ENCODE results near the gene LSM3. TPM values are rescaled to one million over a fixed set of nuclear protein-coding genes. Genes with fewer than 3 reads are reported as not detected.

The LSM3 gene
- total and polyA plus RNA-seq, 9 of the 15 experiments (the other 6 are each of a cell fraction or from before 2014, with no cell fraction given): 33.8 to 203 (median 61.2) TPM

DNA sequence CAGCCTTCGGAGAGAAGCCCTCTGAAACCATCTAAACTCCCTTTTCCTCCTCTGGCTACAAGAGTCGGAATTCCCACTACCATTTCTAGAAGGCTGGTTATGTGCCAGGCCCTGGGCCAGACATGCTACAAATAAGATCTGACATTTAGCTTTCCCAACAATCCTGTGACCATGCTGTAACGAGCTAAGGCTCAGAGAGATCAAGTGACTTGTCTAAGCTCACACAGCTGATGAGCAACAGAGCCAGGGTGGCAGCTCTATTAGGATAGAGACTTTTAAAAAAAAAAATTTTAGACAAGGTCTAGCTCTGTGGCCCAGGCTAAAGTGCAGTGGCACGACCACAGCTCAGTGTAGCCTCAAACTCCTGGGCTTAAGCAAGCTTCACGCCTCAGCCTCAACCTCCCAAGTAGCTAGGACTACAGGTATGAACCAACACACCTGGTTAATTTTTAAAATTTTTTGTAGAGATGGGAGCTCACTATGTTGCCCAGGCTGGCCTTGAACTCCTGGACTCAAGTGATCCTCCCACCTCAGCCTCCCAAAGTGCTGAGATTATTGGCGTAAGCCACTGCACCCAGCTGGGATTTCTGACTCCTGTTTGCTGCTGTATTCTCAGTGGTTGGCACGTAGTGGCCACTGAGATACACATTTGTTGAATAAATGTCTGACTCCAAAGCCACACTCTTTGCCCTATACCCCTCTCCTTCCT lies 34.6 kb downstream of the LSM3 start:
- FAIRE-seq (no peak), DNase-seq (ENCODE audit: extremely low read depth in 1 of 4, low spot score in 3 of 4) (no peak), ATAC-seq (no peak)
- in situ Hi-C loops (cut with MboI) (no loop called here), intact Hi-C loops (cut with micrococcal nuclease) (no loop called here)
- H3K4me2 ChIP-seq (ENCODE audit: insufficient read depth, low read length): no peak overlapping the region
- H3K4me3 ChIP-seq: no peak overlapping the region
- ChIA-PET POLR2A (interaction anchor here (0.5 to 5.4 kb wide), 5 partner anchors 9 to 275 kb away, joined by 3 to 22 read pairs (median 22); no protein-coding TSS in a partner anchor), CTCF (ENCODE audit: low intra/inter-chr PET ratio) (interaction anchor here (0.6 kb wide), 1 partner anchor 17 kb away, joined by 3 read pairs; no protein-coding TSS in a partner anchor)
- no peak overlapping the region for H2AFZ ChIP-seq (ENCODE audit: low read depth, low read length)
- no peak overlapping the region for H3K27ac ChIP-seq (ENCODE audit: extremely low read depth, low read depth, low read length)
- H3K4me1 ChIP-seq (replicated peaks in 1 of 2; ENCODE audit: control insufficient read depth in 2 of 2, insufficient read depth in 2 of 2, low read length in 2 of 2): peaks cover 20 to 41% of the 10 kb centered on the region in 2 experiments
- H3K79me2 ChIP-seq (ENCODE audit: control insufficient read depth, insufficient read depth, low read length): no peaks in the 10 kb centered on the region
- H3K36me3 ChIP-seq (ENCODE audit: control insufficient read depth, insufficient read depth, low read length): no peaks in the 10 kb centered on the region
- WGBS (ENCODE audit: insufficient coverage, low coverage, missing lambda C conversion rate): 80% methylated on average over 7 of the region's 7 CpGs
- H3K9me1 ChIP-seq (ENCODE audit: control insufficient read depth, insufficient read depth, low read length): no peaks in the 10 kb centered on the region
- no peak overlapping the region for H3K9ac ChIP-seq (ENCODE audit: insufficient read depth in 1 of 2, low read depth in 2 of 2, low read length in 2 of 2)
- H3K9me3 ChIP-seq (replicated peaks; ENCODE audit: control insufficient read depth, insufficient read depth, low read depth, low read length): no peaks in the 10 kb centered on the region
- H4K20me1 ChIP-seq (replicated peaks; ENCODE audit: control insufficient read depth, insufficient read depth, low read length): no peaks in the 10 kb centered on the region
- BruUV-seq (replicated peaks): no TSS peak
- H3K27me3 ChIP-seq (ENCODE audit: control insufficient read depth in 2 of 2, insufficient read depth in 2 of 2, low read length in 2 of 2): no peaks in the 10 kb centered on the region
- TF ChIP-seq ZBTB17 (CRISPR knock-in tag; IDR thresholded peaks at IDR 0.05) (no peak), BRF1 (IDR thresholded peaks at IDR 0.05; ENCODE audit: borderline replicate concordance, extremely low read depth, insufficient read length) (no peak), SRSF1 (IDR thresholded peaks at IDR 0.05; ENCODE audit: low read depth, low read length) (no peak), ZKSCAN8 (CRISPR knock-in tag; IDR thresholded peaks at IDR 0.05) (no peak), GTF2F1 (IDR thresholded peaks at IDR 0.05; ENCODE audit: low read depth, low read length) (no peak), ZSCAN29 (IDR thresholded peaks at IDR 0.05) (no peak), TSC22D4 (tag; IDR thresholded peaks at IDR 0.05) (no peak), CHD4 (IDR thresholded peaks at IDR 0.05; ENCODE audit: insufficient read depth, insufficient replicate concordance, low read depth, low read length, poor library complexity, severe bottlenecking) (no peak), CBX1 (IDR thresholded peaks at IDR 0.05; ENCODE audit: low read depth) (no peak), TEAD1 (CRISPR knock-in tag; IDR thresholded peaks at IDR 0.05) (no peak), LARP7 (IDR thresholded peaks at IDR 0.05) (no peak), ZNF766 (CRISPR knock-in tag; conservative IDR thresholded peaks at IDR 0.05) (no peak), ZNF197 (CRISPR knock-in tag; IDR thresholded peaks at IDR 0.05; ENCODE audit: low read depth) (no peak), BRD4 (IDR thresholded peaks at IDR 0.05) (no peak), ZFP36 (IDR thresholded peaks at IDR 0.05; ENCODE audit: low read depth, low read length, partially characterized antibody) (peak; percentile 62), SRSF7 (optimal IDR thresholded peaks at IDR 0.05; ENCODE audit: low read depth, low read length) (no peak), ZNF586 (CRISPR knock-in tag; conservative IDR thresholded peaks at IDR 0.05) (no peak), KLF10 (CRISPR knock-in tag; IDR thresholded peaks at IDR 0.05) (no peak), PTBP1 (IDR thresholded peaks at IDR 0.05; ENCODE audit: low read depth, low read length) (0 out of 2 replicates have a peak, but pooled peaks have one; percentile 30), ETS2 (tag; IDR thresholded peaks at IDR 0.05; ENCODE audit: borderline replicate concordance, poor library complexity, severe bottlenecking) (no peak), BCOR (IDR thresholded peaks at IDR 0.05) (0 out of 2 replicates have a peak, but pooled peaks have one; percentile 19), COPS2 (conservative IDR thresholded peaks at IDR 0.05) (no peak)
- TF ChIP-seq, protein P1, sequence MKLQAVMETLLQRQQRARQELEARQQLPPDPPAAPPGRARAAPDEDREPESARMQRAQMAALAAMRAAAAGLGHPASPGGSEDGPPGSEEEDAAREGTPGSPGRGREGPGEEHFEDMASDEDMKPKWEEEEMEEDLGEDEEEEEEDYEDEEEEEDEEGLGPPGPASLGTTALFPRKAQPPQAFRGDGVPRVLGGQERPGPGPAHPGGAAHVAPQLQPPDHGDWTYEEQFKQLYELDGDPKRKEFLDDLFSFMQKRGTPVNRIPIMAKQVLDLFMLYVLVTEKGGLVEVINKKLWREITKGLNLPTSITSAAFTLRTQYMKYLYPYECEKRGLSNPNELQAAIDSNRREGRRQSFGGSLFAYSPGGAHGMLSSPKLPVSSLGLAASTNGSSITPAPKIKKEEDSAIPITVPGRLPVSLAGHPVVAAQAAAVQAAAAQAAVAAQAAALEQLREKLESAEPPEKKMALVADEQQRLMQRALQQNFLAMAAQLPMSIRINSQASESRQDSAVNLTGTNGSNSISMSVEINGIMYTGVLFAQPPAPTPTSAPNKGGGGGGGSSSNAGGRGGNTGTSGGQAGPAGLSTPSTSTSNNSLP (IDR thresholded peaks at IDR 0.05; ENCODE audit: borderline replicate concordance, low read depth, low read length): no peak

All from K562 (cell line).